ENCODE data around the gene EXTL1.

DNA sequence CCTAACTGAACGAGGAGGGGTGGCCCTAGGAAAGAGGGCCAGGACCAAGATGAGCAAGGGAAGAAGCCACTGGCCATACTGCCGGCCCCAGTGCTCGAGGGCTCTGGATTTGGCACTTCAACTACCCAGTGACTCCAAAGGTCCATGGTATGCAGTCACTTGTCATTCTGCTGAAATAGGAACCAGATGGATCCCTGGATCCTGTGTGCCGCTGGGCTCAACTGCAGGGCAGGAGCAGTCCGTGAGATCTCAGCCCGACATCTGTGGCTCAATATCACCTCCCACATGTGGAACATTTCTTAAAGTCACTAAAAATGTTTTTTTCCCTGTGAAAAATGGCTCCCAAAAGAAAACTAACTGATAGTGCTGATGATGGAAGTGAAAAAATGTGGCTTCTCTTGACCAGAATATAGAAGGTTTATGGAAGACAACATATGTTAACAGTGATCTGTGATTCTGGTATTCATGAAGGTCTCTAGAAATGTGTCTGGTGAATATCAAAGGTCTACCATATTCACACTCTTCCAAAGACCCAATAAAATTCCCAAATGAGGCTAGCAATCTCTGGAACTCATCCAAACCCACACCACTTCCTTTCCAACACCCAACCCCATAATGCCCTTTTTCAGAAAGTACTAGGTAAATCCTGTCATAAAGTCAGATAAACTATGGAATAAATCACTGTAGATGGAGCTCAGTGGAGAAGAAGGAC, 47.8 kb upstream of the EXTL1 start:
- TF ChIP-seq, protein P1, sequence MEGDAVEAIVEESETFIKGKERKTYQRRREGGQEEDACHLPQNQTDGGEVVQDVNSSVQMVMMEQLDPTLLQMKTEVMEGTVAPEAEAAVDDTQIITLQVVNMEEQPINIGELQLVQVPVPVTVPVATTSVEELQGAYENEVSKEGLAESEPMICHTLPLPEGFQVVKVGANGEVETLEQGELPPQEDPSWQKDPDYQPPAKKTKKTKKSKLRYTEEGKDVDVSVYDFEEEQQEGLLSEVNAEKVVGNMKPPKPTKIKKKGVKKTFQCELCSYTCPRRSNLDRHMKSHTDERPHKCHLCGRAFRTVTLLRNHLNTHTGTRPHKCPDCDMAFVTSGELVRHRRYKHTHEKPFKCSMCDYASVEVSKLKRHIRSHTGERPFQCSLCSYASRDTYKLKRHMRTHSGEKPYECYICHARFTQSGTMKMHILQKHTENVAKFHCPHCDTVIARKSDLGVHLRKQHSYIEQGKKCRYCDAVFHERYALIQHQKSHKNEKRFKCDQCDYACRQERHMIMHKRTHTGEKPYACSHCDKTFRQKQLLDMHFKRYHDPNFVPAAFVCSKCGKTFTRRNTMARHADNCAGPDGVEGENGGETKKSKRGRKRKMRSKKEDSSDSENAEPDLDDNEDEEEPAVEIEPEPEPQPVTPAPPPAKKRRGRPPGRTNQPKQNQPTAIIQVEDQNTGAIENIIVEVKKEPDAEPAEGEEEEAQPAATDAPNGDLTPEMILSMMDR (IDR thresholded peaks at IDR 0.05) = no peak
- TF ChIP-seq POLR2A (IDR thresholded peaks at IDR 0.05) = no peak

Measured in thyroid gland (tissue), 4 donors.